ENCODE data around the gene N4BP2. TPM values are rescaled to one million over a fixed set of nuclear protein-coding genes. Genes with fewer than 3 reads are reported as not detected.

N4BP2 gene
- total RNA-seq, 1 donor from 2014 or later: 5.8 TPM

DNA sequence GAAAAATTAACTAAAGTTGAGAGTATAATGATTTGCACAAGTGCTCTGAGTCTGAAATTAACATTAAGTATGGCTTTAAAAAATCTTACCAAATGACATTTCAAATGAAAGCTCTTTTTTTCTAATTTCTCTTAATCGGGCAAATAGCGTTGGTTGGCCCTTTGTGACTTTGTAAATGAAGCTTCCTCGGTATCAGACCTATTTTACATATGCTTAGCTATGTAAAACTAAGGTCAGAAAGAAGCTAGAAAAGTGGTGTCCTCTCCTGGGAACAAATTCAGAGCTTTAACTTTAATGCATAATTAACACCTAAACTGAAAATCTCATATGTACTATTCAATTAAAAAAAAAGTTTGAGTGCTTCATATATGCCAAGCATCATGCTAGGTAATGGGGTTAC, 62.7 kb downstream of the N4BP2 start:
- no peak overlapping the region for H3K4me3 ChIP-seq (ENCODE audit: low read depth, low read length)
- DNase-seq (ENCODE audit: low read depth): no peak
- TF ChIP-seq CTCF (conservative IDR thresholded peaks at IDR 0.05; ENCODE audit: low read depth, low read length): no peak

DNA sequence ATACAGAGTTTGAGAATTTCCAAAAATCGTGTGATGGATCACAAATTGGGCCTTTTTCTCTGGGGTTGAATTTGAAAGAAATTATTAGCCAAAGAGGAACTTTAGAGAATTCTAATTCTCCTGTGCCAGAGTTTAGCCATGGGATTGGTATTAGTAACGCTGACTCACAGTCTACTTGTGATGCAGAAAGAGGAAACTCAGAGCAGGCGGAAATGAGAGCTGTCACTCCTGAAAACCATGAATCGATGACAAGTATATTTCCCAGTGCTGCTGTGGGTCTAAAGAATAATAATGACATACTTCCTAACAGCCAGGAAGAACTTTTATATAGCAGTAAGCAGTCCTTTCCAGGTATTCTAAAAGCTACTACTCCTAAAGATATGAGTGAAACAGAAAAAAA, 64.9 kb downstream of the N4BP2 start:
- H3K4me3 ChIP-seq (ENCODE audit: low read depth, low read length): no peak overlapping the region
- DNase-seq (ENCODE audit: low read depth): peak; percentile 44
- no peak for TF ChIP-seq CTCF (conservative IDR thresholded peaks at IDR 0.05; ENCODE audit: low read depth, low read length)

- TF ChIP-seq CTCF (conservative IDR thresholded peaks at IDR 0.05; ENCODE audit: low read depth, low read length): no peak
- no peak for DNase-seq (ENCODE audit: low read depth)
- H3K4me3 ChIP-seq (ENCODE audit: low read depth, low read length): no peak overlapping the region
These were observed 66.3 kb downstream of the N4BP2 start for GRCh38 chr4:40122941-40123340.

- no peak overlapping the region for H3K4me3 ChIP-seq (ENCODE audit: low read depth, low read length)
- DNase-seq (ENCODE audit: low read depth): no peak
- no peak for TF ChIP-seq CTCF (conservative IDR thresholded peaks at IDR 0.05; ENCODE audit: low read depth, low read length)
These were observed 68.0 kb downstream of the N4BP2 start for GRCh38 chr4:40124690-40125089.

DNA sequence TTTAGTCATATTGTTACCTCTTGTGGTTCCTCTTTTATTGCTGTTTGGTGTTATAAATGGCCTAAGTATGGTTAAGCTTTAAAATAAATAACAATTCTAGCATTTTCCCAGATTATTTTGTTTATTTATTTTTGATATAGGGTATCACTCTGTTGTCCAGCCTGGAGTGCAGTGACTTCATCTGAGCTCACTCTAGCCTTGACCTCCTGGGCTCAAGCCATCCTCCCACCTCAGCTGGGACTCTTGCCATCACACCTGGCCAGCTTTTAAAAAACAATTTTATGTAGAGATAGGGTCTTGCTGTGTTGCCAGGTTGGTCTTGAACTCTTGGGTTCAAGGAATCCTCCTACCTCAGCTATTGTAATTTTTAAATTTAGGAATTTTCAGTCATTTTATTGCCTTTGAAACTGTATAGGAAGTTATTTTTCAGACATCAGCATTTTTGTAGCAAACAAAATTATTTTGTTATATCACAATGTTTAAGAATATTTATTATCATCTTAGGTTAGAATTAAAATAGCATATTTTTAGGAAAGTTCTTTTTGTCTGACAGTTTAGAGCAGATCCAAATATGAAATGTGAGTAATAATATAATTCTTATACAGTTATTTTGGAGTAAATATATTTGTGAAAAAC, 73.9 kb downstream of the N4BP2 start:
- no peak for DNase-seq (ENCODE audit: low read depth)
- H3K4me3 ChIP-seq (ENCODE audit: low read depth, low read length): no peak overlapping the region
- TF ChIP-seq CTCF (conservative IDR thresholded peaks at IDR 0.05; ENCODE audit: low read depth, low read length): no peak

DNA sequence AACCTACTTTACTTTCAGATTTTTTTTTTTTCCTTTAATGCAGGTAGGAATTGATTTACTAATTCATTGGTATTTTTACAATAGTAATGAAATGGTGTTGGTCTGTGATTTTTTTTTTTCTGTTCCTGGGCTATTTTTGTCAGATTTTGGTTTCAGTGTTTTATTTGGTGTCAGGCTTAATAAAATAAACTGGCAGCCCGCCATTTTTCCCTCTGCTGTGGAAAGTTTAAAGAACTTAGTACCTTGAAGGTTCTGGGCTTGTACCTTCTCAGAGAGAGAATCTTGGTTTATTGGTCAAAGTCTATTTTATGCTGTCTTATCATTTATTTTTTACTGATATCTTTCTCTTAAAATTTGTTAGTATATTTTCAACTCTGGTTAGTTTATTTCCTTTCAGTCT, 76.2 kb downstream of the N4BP2 start:
- no peak for DNase-seq (ENCODE audit: low read depth)

More for the DNA sequence above, 76.2 kb downstream of the N4BP2 start:
- no peak overlapping the region for H3K4me3 ChIP-seq (ENCODE audit: low read depth, low read length)
- TF ChIP-seq CTCF (conservative IDR thresholded peaks at IDR 0.05; ENCODE audit: low read depth, low read length): no peak

Data from epithelial cell of proximal tubule (primary cell).